ENCODE results near the gene DSTYK. TPM values are rescaled to one million over a fixed set of nuclear protein-coding genes. Genes with fewer than 3 reads are reported as not detected.

DSTYK gene
- total RNA-seq, 1 donor from 2014 or later, result 13.0 TPM

GRCh38 chr1:205141236-205142101 lies 70.0 kb downstream of the DSTYK start:
- peaks cover 7% of the 10 kb centered on the region for H3K4me1 Mint-ChIP-seq
- H3K27ac ChIP-seq, result no peak overlapping the region
- no peak overlapping the region for H3K27ac Mint-ChIP-seq
- peaks cover 8% of the 10 kb centered on the region for H3K9me3 Mint-ChIP-seq
- no peaks in the 10 kb centered on the region for H4K20me1 ChIP-seq (ENCODE audit: low read depth)
- H3K9me3 ChIP-seq (ENCODE audit: low read depth), result no peaks in the 10 kb centered on the region
- H3K36me3 Mint-ChIP-seq, result peaks cover 8% of the 10 kb centered on the region
- H3F3A ChIP-seq (ENCODE audit: low read depth), result peaks cover 9% of the 10 kb centered on the region
- H2AFZ ChIP-seq (replicated peaks), result no peak overlapping the region
- no peaks in the 10 kb centered on the region for H3K36me3 ChIP-seq
- H3K4me3 Mint-ChIP-seq, result no peak overlapping the region
- no peak overlapping the region for H3K9ac ChIP-seq
- no peaks in the 10 kb centered on the region for H3K79me2 ChIP-seq (ENCODE audit: low read depth)
- H3K4me2 ChIP-seq, result no peak overlapping the region
- TF ChIP-seq CTCF (IDR thresholded peaks at IDR 0.05), result peak; percentile 83
- TF ChIP-seq EZH2phosphoT487 (IDR thresholded peaks at IDR 0.05), result no peak
- peaks cover 2% of the 10 kb centered on the region for H3K27me3 Mint-ChIP-seq (ENCODE audit: insufficient read depth, low read depth)
- H3K4me3 ChIP-seq, result no peak overlapping the region
- H3K27me3 ChIP-seq, result no peaks in the 10 kb centered on the region
- H3K4me1 ChIP-seq, result no peaks in the 10 kb centered on the region
- peak; percentile 87 for DNase-seq (ENCODE audit: low spot score)

DNA sequence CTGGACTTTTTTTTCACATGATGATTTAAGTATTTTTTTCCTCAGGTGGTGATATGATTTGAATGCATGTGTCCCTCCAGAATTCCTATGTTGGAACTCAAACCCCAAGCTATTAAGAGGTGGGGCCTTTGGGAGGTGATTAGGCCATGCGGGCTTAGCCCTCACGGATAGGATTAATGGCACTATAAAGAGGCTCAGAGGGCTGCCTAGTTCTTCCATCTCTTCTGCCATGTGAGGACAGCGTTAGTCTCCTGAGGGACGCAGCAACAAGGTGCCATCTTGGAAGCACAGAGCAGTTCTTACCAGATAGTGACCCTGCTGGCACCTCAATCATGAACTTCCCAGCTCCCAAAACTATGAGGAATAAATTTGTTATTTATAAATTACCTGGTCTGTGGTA lies 71.4 kb downstream of the DSTYK start:
- Mint-ChIP-seq H3K4me3 (no peak overlapping the region), H3K36me3 (peaks cover 3% of the 10 kb centered on the region), H3K27me3 (ENCODE audit: insufficient read depth, low read depth) (peaks cover 2% of the 10 kb centered on the region), H3K9me3 (peaks cover 8% of the 10 kb centered on the region), H3K4me1 (peaks cover 7% of the 10 kb centered on the region), H3K27ac (no peak overlapping the region)
- H3K9me3 ChIP-seq (ENCODE audit: low read depth), result no peaks in the 10 kb centered on the region
- H3K36me3 ChIP-seq, result no peaks in the 10 kb centered on the region
- no peaks in the 10 kb centered on the region for H3K79me2 ChIP-seq (ENCODE audit: low read depth)
- no peak overlapping the region for H3K27ac ChIP-seq
- no peaks in the 10 kb centered on the region for H3K27me3 ChIP-seq
- no peak overlapping the region for H3K4me2 ChIP-seq
- DNase-seq (ENCODE audit: low spot score), result no peak
- no peak overlapping the region for H3K4me3 ChIP-seq
- no peak for TF ChIP-seq EZH2 (IDR thresholded peaks at IDR 0.05)
- TF ChIP-seq EZH2phosphoT487 (IDR thresholded peaks at IDR 0.05), result no peak
- TF ChIP-seq CTCF (IDR thresholded peaks at IDR 0.05), result no peak
- H3F3A ChIP-seq (ENCODE audit: low read depth), result peaks cover 9% of the 10 kb centered on the region
- H3K9ac ChIP-seq, result no peak overlapping the region
- no peaks in the 10 kb centered on the region for H4K20me1 ChIP-seq (ENCODE audit: low read depth)
- no peak overlapping the region for H2AFZ ChIP-seq (replicated peaks)
- H3K4me1 ChIP-seq, result no peaks in the 10 kb centered on the region

DNA sequence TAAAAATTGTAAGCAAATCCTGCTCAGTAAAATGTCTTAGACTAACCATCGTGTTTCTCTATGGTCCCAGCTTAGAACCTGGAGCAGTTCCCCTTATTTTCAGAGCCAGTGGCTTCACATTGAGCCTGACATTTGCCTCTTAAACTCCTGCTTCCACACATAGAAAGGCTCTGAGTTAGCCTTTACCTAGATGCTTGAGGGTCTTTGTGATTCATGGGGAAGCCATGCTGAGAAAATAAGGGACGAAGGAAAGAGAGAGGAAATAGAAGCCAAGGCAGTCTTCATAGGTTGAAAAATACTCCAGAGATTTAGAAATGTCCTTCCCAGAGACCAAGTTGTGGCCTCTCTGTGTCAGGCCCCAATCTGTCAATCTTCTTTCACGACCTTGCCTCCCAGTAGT lies 73.6 kb downstream of the DSTYK start:
- no peak overlapping the region for H3K27ac Mint-ChIP-seq
- H3K4me1 Mint-ChIP-seq, result peaks cover 2% of the 10 kb centered on the region
- H3K4me3 Mint-ChIP-seq, result no peak overlapping the region
- Histone ChIP-seq H4K20me1 (ENCODE audit: low read depth) (no peaks in the 10 kb centered on the region), H3K4me1 (no peaks in the 10 kb centered on the region), H3K27ac (no peak overlapping the region), H3K36me3 (no peaks in the 10 kb centered on the region), H3K27me3 (no peaks in the 10 kb centered on the region), H3F3A (ENCODE audit: low read depth) (peaks cover 5% of the 10 kb centered on the region), H2AFZ (replicated peaks) (no peak overlapping the region), H3K9ac (no peak overlapping the region), H3K4me2 (no peak overlapping the region), H3K9me3 (ENCODE audit: low read depth) (no peaks in the 10 kb centered on the region), H3K79me2 (ENCODE audit: low read depth) (no peaks in the 10 kb centered on the region), H3K4me3 (no peak overlapping the region)
- H3K9me3 Mint-ChIP-seq, result peaks cover 8% of the 10 kb centered on the region
- TF ChIP-seq EZH2phosphoT487 (IDR thresholded peaks at IDR 0.05) (no peak), EZH2 (IDR thresholded peaks at IDR 0.05) (no peak), CTCF (IDR thresholded peaks at IDR 0.05) (no peak)
- peaks cover 2% of the 10 kb centered on the region for H3K27me3 Mint-ChIP-seq (ENCODE audit: insufficient read depth, low read depth)
- H3K36me3 Mint-ChIP-seq, result no peaks in the 10 kb centered on the region
- no peak for DNase-seq (ENCODE audit: low spot score)

Data from neural progenitor cell (in vitro differentiated cells).